ENCODE results near the gene PARM1. TPM values are rescaled to one million over a fixed set of nuclear protein-coding genes. Genes with fewer than 3 reads are reported as not detected.

The PARM1 gene
- polyA plus RNA-seq, 1 of the 3 experiments (the other 2 are of a cell fraction) = not detected

DNA sequence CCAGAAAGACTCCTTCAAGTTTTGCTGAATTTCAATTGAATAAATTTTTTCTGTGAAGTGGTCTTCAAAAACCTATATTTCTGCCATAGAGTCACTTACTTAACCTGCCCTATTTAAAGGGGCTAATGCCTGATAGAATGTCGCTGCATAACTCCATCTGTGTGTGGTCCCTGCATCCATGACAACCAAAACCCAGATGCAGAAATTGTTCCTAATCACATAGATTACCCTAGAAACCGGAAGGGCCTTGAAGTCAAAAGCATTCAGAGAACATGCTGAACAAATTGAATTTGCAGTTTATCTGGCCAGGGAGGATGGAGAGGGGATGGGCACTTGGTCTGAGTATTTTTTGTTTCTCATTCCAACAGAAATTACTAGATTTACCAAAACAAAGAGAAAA is 1.5 kb upstream of the PARM1 start:
- 9% methylated on average over 2 of the region's 2 CpGs for WGBS (ENCODE audit: low lambda C conversion rate)
- H3K36me3 ChIP-seq (replicated peaks in 1 of 2; ENCODE audit: control insufficient read depth in 1 of 2, insufficient read depth in 2 of 2, low read length in 1 of 2) = no peaks in the 10 kb centered on the region
- no peaks in the 10 kb centered on the region for H3F3A ChIP-seq (replicated peaks; ENCODE audit: insufficient read depth)
- no peaks in the 10 kb centered on the region for H3K79me2 ChIP-seq (ENCODE audit: insufficient read depth)
- ChIA-PET CTCF (no interaction called here), POLR2A (no interaction called here)
- no peak overlapping the region for H3K4me3 ChIP-seq (ENCODE audit: low read depth in 2 of 2, low read length in 1 of 2)
- no peak overlapping the region for H2AFZ ChIP-seq (ENCODE audit: low read depth)
- H3K9me3 ChIP-seq = no peaks in the 10 kb centered on the region
- H3K4me1 ChIP-seq (ENCODE audit: control insufficient read depth in 1 of 2, insufficient read depth in 2 of 2, low read depth in 1 of 2, low read length in 1 of 2) = no peaks in the 10 kb centered on the region
- TF ChIP-seq RAD21 (IDR thresholded peaks at IDR 0.05; ENCODE audit: low read length) = no peak
- TF ChIP-seq MXI1 (IDR thresholded peaks at IDR 0.05; ENCODE audit: low read depth, low read length) = no peak
- TF ChIP-seq NRF1 (IDR thresholded peaks at IDR 0.05; ENCODE audit: low read depth, low read length) = no peak
- no peak for TF ChIP-seq GABPA (IDR thresholded peaks at IDR 0.05; ENCODE audit: low read depth)
- no peak for TF ChIP-seq TEAD4 (IDR thresholded peaks at IDR 0.05; ENCODE audit: borderline replicate concordance, insufficient read depth)
- no peak for TF ChIP-seq FOXM1 (IDR thresholded peaks at IDR 0.05; ENCODE audit: low read depth)
- TF ChIP-seq CHD2 (IDR thresholded peaks at IDR 0.05; ENCODE audit: low read length, partially characterized antibody) = no peak
- TF ChIP-seq RFX5 (IDR thresholded peaks at IDR 0.05; ENCODE audit: low read length) = no peak
- TF ChIP-seq GATA2 (CRISPR knock-in tag; IDR thresholded peaks at IDR 0.05) = no peak
- TF ChIP-seq SIN3A (IDR thresholded peaks at IDR 0.05; ENCODE audit: borderline replicate concordance, low read depth, low read length) = no peak
- DNase-seq = peak; percentile 30
- no peaks in the 10 kb centered on the region for H4K20me1 ChIP-seq (ENCODE audit: insufficient read depth)
- H3K4me2 ChIP-seq = no peak overlapping the region
- H3K9me2 ChIP-seq = no peaks in the 10 kb centered on the region
- no peak overlapping the region for H3K27ac ChIP-seq (ENCODE audit: low read depth in 2 of 2, low read length in 1 of 2)
- no peak overlapping the region for H3K9ac ChIP-seq
- peaks cover 29% of the 10 kb centered on the region for H3K27me3 ChIP-seq (ENCODE audit: insufficient read depth)

- Histone ChIP-seq H3K9me2 (no peaks in the 10 kb centered on the region), H3F3A (replicated peaks; ENCODE audit: insufficient read depth) (no peaks in the 10 kb centered on the region), H3K9me3 (no peaks in the 10 kb centered on the region), H3K9ac (no peak overlapping the region), H2AFZ (ENCODE audit: low read depth) (no peak overlapping the region), H3K36me3 (replicated peaks in 1 of 2; ENCODE audit: control insufficient read depth in 1 of 2, insufficient read depth in 2 of 2, low read length in 1 of 2) (no peaks in the 10 kb centered on the region), H3K4me2 (no peak overlapping the region), H3K27me3 (ENCODE audit: insufficient read depth) (peaks cover 32% of the 10 kb centered on the region), H3K4me3 (ENCODE audit: low read depth in 2 of 2, low read length in 1 of 2) (no peak overlapping the region), H3K4me1 (ENCODE audit: control insufficient read depth in 1 of 2, insufficient read depth in 2 of 2, low read depth in 1 of 2, low read length in 1 of 2) (no peaks in the 10 kb centered on the region), H3K79me2 (ENCODE audit: insufficient read depth) (no peaks in the 10 kb centered on the region), H4K20me1 (ENCODE audit: insufficient read depth) (no peaks in the 10 kb centered on the region), H3K27ac (ENCODE audit: low read depth in 2 of 2, low read length in 1 of 2) (no peak overlapping the region)
- WGBS (ENCODE audit: low lambda C conversion rate) = 9% methylated on average over 6 of the region's 6 CpGs
- ChIA-PET CTCF (interaction anchor here (1.3 to 1.7 kb wide), 2 partner anchors 12 to 13 kb away, joined by 3 to 5 read pairs; no protein-coding TSS in a partner anchor), POLR2A (no interaction called here)
- DNase-seq = no peak
- TF ChIP-seq YY1 (IDR thresholded peaks at IDR 0.05; ENCODE audit: low read depth) = no peak
These were observed 906 bp upstream of the PARM1 start for GRCh38 chr4:74932010-74932409.

- Histone ChIP-seq H3K27me3 (ENCODE audit: insufficient read depth) (peaks cover 32% of the 10 kb centered on the region), H3K4me3 (ENCODE audit: low read depth in 2 of 2, low read length in 1 of 2) (peak overlapping the region in 1 of 2 experiments; percentile 30; a peak in 1 of 4 replicates), H3F3A (replicated peaks; ENCODE audit: insufficient read depth) (no peaks in the 10 kb centered on the region), H2AFZ (ENCODE audit: low read depth) (no peak overlapping the region), H3K27ac (ENCODE audit: low read depth in 2 of 2, low read length in 1 of 2) (no peak overlapping the region), H3K4me2 (peak overlapping the region; percentile 73), H3K9me2 (no peaks in the 10 kb centered on the region), H3K36me3 (replicated peaks in 1 of 2; ENCODE audit: control insufficient read depth in 1 of 2, insufficient read depth in 2 of 2, low read length in 1 of 2) (no peaks in the 10 kb centered on the region), H4K20me1 (ENCODE audit: insufficient read depth) (no peaks in the 10 kb centered on the region), H3K9ac (no peak overlapping the region), H3K9me3 (no peaks in the 10 kb centered on the region), H3K4me1 (ENCODE audit: control insufficient read depth in 1 of 2, insufficient read depth in 2 of 2, low read depth in 1 of 2, low read length in 1 of 2) (no peaks in the 10 kb centered on the region), H3K79me2 (ENCODE audit: insufficient read depth) (no peaks in the 10 kb centered on the region)
- WGBS (ENCODE audit: low lambda C conversion rate) = 24% methylated on average over 16 of the region's 28 CpGs
- DNase-seq = peak; percentile 6
- CTCF ChIA-PET = interaction anchor here (0.5 to 1.7 kb wide), 3 partner anchors 15 to 1096 kb away, joined by 3 read pairs; no protein-coding TSS in a partner anchor
- TF ChIP-seq MEF2A (IDR thresholded peaks at IDR 0.05; ENCODE audit: borderline replicate concordance, low read depth) (no peak), MXI1 (IDR thresholded peaks at IDR 0.05; ENCODE audit: low read depth, low read length) (no peak), NFIC (IDR thresholded peaks at IDR 0.05; ENCODE audit: borderline replicate concordance) (no peak)
- POLR2A ChIA-PET = no interaction called here
These were observed 673 bp downstream of the PARM1 start for GRCh38 chr4:74933562-74934015.
